ENCODE data around the gene ZDHHC17. TPM values are rescaled to one million over a fixed set of nuclear protein-coding genes. Genes with fewer than 3 reads are reported as not detected.

The ZDHHC17 gene
- total RNA-seq, 1 experiment from 2014 or later = 26.3 TPM

GRCh38 chr12:76813972-76814371 is 50.1 kb downstream of the ZDHHC17 start:
- ChIA-PET CTCF (no interaction called here), POLR2A (no interaction called here)
- ATAC-seq = no peak
- Histone ChIP-seq H3K27ac (ENCODE audit: low read length) (no peak overlapping the region), H3K27me3 (ENCODE audit: control insufficient read depth, insufficient read depth, low read length) (no peaks in the 10 kb centered on the region), H3K9me3 (ENCODE audit: control insufficient read depth, insufficient read depth, low read depth, low read length) (no peaks in the 10 kb centered on the region), H3K4me1 (ENCODE audit: control insufficient read depth, insufficient read depth, low read length) (no peaks in the 10 kb centered on the region), H3K4me3 (ENCODE audit: low read depth in 2 of 2, low read length in 2 of 2) (no peak overlapping the region), H3K36me3 (ENCODE audit: control insufficient read depth, insufficient read depth, low read length) (peaks cover 13% of the 10 kb centered on the region)
- intact Hi-C loops (cut with micrococcal nuclease; ENCODE audit: unreplicated experiment) = no loop called here
- no TSS peak for BruUV-seq (replicated peaks)
- no peak for DNase-seq (ENCODE audit: low read depth, low spot score)
- in situ Hi-C loops (cut with HindIII; ENCODE audit: low pct_unique_long_range_greater_than_20kb, low sequenced_read_pairs) = no loop called here
- no peak for TF ChIP-seq POLR2AphosphoS5 (IDR thresholded peaks at IDR 0.05; ENCODE audit: low read depth, low read length)
- no peak for TF ChIP-seq TCF7L2 (IDR thresholded peaks at IDR 0.05; ENCODE audit: low read depth, low read length)
- no peak for TF ChIP-seq SIN3A (IDR thresholded peaks at IDR 0.05; ENCODE audit: borderline replicate concordance, insufficient read depth, low read depth, low read length)
- TF ChIP-seq, protein P1, sequence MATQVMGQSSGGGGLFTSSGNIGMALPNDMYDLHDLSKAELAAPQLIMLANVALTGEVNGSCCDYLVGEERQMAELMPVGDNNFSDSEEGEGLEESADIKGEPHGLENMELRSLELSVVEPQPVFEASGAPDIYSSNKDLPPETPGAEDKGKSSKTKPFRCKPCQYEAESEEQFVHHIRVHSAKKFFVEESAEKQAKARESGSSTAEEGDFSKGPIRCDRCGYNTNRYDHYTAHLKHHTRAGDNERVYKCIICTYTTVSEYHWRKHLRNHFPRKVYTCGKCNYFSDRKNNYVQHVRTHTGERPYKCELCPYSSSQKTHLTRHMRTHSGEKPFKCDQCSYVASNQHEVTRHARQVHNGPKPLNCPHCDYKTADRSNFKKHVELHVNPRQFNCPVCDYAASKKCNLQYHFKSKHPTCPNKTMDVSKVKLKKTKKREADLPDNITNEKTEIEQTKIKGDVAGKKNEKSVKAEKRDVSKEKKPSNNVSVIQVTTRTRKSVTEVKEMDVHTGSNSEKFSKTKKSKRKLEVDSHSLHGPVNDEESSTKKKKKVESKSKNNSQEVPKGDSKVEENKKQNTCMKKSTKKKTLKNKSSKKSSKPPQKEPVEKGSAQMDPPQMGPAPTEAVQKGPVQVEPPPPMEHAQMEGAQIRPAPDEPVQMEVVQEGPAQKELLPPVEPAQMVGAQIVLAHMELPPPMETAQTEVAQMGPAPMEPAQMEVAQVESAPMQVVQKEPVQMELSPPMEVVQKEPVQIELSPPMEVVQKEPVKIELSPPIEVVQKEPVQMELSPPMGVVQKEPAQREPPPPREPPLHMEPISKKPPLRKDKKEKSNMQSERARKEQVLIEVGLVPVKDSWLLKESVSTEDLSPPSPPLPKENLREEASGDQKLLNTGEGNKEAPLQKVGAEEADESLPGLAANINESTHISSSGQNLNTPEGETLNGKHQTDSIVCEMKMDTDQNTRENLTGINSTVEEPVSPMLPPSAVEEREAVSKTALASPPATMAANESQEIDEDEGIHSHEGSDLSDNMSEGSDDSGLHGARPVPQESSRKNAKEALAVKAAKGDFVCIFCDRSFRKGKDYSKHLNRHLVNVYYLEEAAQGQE (IDR thresholded peaks at IDR 0.05; ENCODE audit: insufficient read depth in 1 of 2, low read depth in 2 of 2, low read length in 1 of 2) = no peak
- TF ChIP-seq, protein P2, sequence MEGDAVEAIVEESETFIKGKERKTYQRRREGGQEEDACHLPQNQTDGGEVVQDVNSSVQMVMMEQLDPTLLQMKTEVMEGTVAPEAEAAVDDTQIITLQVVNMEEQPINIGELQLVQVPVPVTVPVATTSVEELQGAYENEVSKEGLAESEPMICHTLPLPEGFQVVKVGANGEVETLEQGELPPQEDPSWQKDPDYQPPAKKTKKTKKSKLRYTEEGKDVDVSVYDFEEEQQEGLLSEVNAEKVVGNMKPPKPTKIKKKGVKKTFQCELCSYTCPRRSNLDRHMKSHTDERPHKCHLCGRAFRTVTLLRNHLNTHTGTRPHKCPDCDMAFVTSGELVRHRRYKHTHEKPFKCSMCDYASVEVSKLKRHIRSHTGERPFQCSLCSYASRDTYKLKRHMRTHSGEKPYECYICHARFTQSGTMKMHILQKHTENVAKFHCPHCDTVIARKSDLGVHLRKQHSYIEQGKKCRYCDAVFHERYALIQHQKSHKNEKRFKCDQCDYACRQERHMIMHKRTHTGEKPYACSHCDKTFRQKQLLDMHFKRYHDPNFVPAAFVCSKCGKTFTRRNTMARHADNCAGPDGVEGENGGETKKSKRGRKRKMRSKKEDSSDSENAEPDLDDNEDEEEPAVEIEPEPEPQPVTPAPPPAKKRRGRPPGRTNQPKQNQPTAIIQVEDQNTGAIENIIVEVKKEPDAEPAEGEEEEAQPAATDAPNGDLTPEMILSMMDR (IDR thresholded peaks at IDR 0.05) = no peak

DNA sequence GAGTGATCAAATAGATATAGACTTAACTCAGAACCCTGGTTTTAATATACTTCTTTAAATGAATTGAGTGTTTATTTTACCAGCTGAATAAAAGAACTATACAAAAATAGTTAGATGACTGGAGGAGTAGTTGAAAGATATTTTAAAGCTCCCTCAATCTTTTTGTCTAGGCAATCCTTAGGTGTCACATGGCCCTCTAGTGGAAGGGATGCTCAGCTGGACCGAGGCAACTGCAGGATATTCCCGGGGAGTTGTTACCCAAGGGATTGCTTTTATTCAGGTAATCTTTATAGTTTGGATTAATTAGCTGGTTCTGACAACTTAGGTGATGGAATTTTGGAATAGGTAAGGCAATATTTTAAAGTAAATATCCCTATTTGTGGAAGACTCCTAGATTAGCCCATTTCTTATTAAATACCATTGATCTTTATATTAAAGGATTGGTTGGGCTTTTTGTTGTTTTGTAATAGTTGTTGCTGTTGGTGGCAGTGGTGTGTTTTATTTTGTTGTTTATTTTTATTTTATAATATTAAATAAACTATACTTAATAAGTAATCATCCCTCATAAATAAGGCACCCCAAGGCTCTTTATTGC is 57.1 kb downstream of the ZDHHC17 start:
- no peaks in the 10 kb centered on the region for H3K4me1 ChIP-seq (ENCODE audit: control insufficient read depth, insufficient read depth, low read length)
- POLR2A ChIA-PET = interaction anchor here (0.7 kb wide), 1 partner anchor 443 kb away, joined by 3 read pairs; no protein-coding TSS in a partner anchor
- peak; percentile 73 for ATAC-seq

More for the DNA sequence above, 57.1 kb downstream of the ZDHHC17 start:
- peaks cover 6% of the 10 kb centered on the region; the same call in 1 of the 2 replicates for H3K36me3 ChIP-seq (ENCODE audit: control insufficient read depth, insufficient read depth, low read length)
- no peak overlapping the region for H3K27ac ChIP-seq (ENCODE audit: low read length)
- DNase-seq (ENCODE audit: low read depth, low spot score) = no peak
- no peak overlapping the region for H3K4me3 ChIP-seq (ENCODE audit: low read depth in 2 of 2, low read length in 2 of 2)
- intact Hi-C loops (cut with micrococcal nuclease; ENCODE audit: unreplicated experiment) = loop anchor here (10.0 kb wide), 1 partner anchor 194 kb away; no protein-coding TSS in a partner anchor
- CTCF ChIA-PET = no interaction called here
- in situ Hi-C loops (cut with HindIII; ENCODE audit: low pct_unique_long_range_greater_than_20kb, low sequenced_read_pairs) = no loop called here
- H3K9me3 ChIP-seq (ENCODE audit: control insufficient read depth, insufficient read depth, low read depth, low read length) = no peaks in the 10 kb centered on the region
- no TSS peak for BruUV-seq (replicated peaks)
- TF ChIP-seq, protein P2 (IDR thresholded peaks at IDR 0.05) = peak; percentile 82
- TF ChIP-seq POLR2AphosphoS5 (IDR thresholded peaks at IDR 0.05; ENCODE audit: low read depth, low read length) = no peak
- H3K27me3 ChIP-seq (ENCODE audit: control insufficient read depth, insufficient read depth, low read length) = no peaks in the 10 kb centered on the region

Measured in Panc1 (cell line).